Measurements from ENCODE around the gene C1orf232. TPM values are rescaled to one million over a fixed set of nuclear protein-coding genes. Genes with fewer than 3 reads are reported as not detected.
A peak's percentile ranks its signal among the peaks of the same experiment; 100 is the strongest.

Gene C1orf232
- total RNA-seq, 1 experiment from 2014 or later = not detected

DNA sequence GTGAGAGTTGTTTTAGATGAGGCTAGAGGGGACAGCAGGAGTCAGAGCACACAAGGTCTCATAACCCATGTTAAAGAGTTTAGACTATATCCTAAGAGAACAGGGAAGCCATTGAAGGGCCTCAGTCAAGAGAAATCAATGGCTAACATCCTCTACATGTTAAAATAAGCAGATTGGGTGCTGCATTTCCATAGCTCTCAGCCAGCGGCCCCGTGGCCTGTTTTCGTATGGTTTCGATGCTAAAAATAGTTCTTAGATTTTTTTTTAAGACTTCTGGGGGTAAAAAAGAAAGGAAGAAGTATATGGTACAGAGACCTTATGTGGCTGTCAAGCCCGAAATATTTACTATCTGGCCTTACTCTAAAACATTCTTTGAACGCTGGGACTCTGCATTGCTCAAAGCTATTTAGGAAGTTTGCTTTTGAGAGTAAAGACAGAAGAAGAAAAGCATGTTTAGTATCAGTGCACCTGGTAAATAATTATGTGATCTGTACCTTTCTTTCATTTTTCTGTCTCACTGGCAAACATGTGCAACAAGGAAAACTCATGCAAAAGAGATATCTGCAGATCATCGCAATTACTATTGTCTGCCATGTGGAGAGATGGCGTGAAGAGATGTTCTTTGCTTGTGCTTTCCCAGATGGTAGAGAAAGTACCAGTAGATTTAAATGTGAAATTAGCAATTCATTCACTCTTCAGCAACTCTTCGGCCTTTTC is 48.7 kb downstream of the C1orf232 start:
- Histone ChIP-seq H3K9me3 (ENCODE audit: control insufficient read depth, low read depth, low read length) (no peaks in the 10 kb centered on the region), H3K79me1 (ENCODE audit: insufficient read depth, low read depth, low read length, poor library complexity, severe bottlenecking) (no peaks in the 10 kb centered on the region), H3K14ac (ENCODE audit: insufficient read depth, low read length) (no peak overlapping the region), H4K8ac (replicated peaks; ENCODE audit: insufficient read length, low read depth, low read length) (no peak overlapping the region), H2BK20ac (ENCODE audit: low read depth, low read length, poor library complexity, severe bottlenecking) (no peak overlapping the region), H3T11ph (ENCODE audit: low read length) (no peak overlapping the region), H4K5ac (ENCODE audit: insufficient read length, low read depth, low read length) (no peak overlapping the region), H3K18ac (ENCODE audit: insufficient read length, low read depth, low read length) (no peak overlapping the region), H3K27me3 (ENCODE audit: insufficient read depth, low read length) (no peaks in the 10 kb centered on the region), H2AK5ac (ENCODE audit: insufficient read length, low read length) (no peak overlapping the region), H2BK12ac (ENCODE audit: insufficient read length, low read depth, low read length) (no peak overlapping the region), H2AFZ (ENCODE audit: low read length) (no peak overlapping the region), H2BK120ac (ENCODE audit: low read depth, low read length, poor library complexity, severe bottlenecking) (no peak overlapping the region), H4K20me1 (ENCODE audit: control insufficient read depth, insufficient read depth, insufficient read length) (no peaks in the 10 kb centered on the region), H3K27ac (ENCODE audit: insufficient read length, low read depth, low read length) (no peak overlapping the region), H3K4me2 (ENCODE audit: insufficient read depth, insufficient read length, low read length) (no peak overlapping the region), H3K23me2 (ENCODE audit: insufficient read length, low read depth, low read length, poor library complexity, severe bottlenecking) (no peaks in the 10 kb centered on the region), H3K4ac (ENCODE audit: low read depth, low read length) (no peak overlapping the region), H3K23ac (ENCODE audit: insufficient read length, low read depth, low read length) (no peak overlapping the region), H3K79me2 (ENCODE audit: insufficient read depth, low read length) (no peaks in the 10 kb centered on the region), H3K4me1 (ENCODE audit: insufficient read depth, low read length) (no peaks in the 10 kb centered on the region), H4K91ac (ENCODE audit: insufficient read length, low read depth, low read length) (no peak overlapping the region), H3K56ac (ENCODE audit: insufficient read length, low read depth, low read length) (no peak overlapping the region), H2BK5ac (ENCODE audit: insufficient read length, low read length) (no peak overlapping the region), H3K9ac (ENCODE audit: extremely low read depth, insufficient read length, low read length) (no peak overlapping the region), H2BK15ac (ENCODE audit: low read depth, low read length) (no peak overlapping the region)
- no CpG with 5 or more reads among the region's 9 CpGs for WGBS (ENCODE audit: extremely low coverage, insufficient read length, low lambda C conversion rate)
- peaks cover 0 to 36% (median 12%) of the 10 kb centered on the region in 3 experiments; a peak in 5 of 7 replicates for H3K36me3 Mint-ChIP-seq (ENCODE audit: insufficient read depth in 1 of 3, low read depth in 3 of 3)
- H3K27ac Mint-ChIP-seq = peak overlapping the region in 1 of 3 experiments; percentile 37; a peak in 1 of 7 replicates
- H3K4me1 Mint-ChIP-seq = no peaks in the 10 kb centered on the region
- H3K9me3 Mint-ChIP-seq = no peaks in the 10 kb centered on the region
- no peaks in the 10 kb centered on the region for H3K27me3 Mint-ChIP-seq (ENCODE audit: low read depth)
- TF ChIP-seq, protein P1, sequence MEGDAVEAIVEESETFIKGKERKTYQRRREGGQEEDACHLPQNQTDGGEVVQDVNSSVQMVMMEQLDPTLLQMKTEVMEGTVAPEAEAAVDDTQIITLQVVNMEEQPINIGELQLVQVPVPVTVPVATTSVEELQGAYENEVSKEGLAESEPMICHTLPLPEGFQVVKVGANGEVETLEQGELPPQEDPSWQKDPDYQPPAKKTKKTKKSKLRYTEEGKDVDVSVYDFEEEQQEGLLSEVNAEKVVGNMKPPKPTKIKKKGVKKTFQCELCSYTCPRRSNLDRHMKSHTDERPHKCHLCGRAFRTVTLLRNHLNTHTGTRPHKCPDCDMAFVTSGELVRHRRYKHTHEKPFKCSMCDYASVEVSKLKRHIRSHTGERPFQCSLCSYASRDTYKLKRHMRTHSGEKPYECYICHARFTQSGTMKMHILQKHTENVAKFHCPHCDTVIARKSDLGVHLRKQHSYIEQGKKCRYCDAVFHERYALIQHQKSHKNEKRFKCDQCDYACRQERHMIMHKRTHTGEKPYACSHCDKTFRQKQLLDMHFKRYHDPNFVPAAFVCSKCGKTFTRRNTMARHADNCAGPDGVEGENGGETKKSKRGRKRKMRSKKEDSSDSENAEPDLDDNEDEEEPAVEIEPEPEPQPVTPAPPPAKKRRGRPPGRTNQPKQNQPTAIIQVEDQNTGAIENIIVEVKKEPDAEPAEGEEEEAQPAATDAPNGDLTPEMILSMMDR (conservative IDR thresholded peaks at IDR 0.05) = no peak
- DNase-seq = no peak
- no peak overlapping the region for H3K4me3 Mint-ChIP-seq

Measured in H9 (cell line).